Activated CD4-positive, alpha-beta T cell treated with anti-CD3 and anti-CD28 coated beads, Interleukin-2, Interleukin-4, amounts not matched to agents 100 ng/mL and 50 ng/mL, durations not matched to agents 16 hours and 8 hours (primary cell): ENCODE results near the gene ARAP3.

Experiments
- DNase-seq: peaks from one replicate; pipeline ENCODE4 v3.0.0-alpha.2; 2020; ENCODE audit warnings: low spot score

The ARAP3 gene

GRCh38 chr5:141639357-141640050, 42.5 kb downstream of the ARAP3 start:
- no peak for DNase-seq

GRCh38 chr5:141638771-141639170, 43.3 kb downstream of the ARAP3 start:
- DNase-seq: no peak

- DNase-seq: peak; percentile 70
Observed at GRCh38 chr5:141637767-141638419, 44.1 kb downstream of the ARAP3 start.

DNA sequence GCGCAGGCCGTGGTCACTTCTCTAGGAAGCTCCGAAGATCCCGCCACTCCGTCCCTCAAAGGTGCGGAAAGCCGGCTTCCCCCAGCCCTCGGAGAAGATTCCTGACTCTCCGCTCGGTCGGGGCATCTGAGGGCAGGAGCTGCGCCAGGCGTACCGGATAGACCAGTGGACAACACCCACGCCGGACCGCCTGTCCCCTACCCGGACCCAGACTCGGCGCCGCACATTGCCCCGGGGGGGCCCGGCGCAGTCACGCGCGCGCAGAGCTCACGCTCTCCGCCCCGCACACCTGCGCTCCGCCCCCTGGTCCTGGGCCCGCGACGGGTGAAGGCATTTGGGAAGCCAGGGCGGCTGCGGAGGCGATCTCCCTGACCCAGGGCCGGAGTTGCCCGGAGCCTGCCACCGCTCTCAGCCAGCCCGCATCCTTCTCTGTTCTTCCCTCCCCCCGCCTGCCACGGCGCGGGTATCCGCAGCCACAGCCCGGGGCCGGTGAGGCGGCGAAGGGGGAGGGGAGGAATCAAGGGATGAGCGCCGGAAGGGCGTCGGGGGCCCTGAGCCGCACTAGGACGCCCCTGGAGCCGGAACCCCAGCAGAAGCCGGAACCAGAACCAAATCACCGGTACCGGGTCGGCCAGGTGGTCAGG, 44.8 kb downstream of the ARAP3 start:
- peak; percentile 37 for DNase-seq

- peak; percentile 95 for DNase-seq
Observed at GRCh38 chr5:141636413-141637122, 45.5 kb downstream of the ARAP3 start, which contains the start of the genes HDAC3 and RELL2. Gene HDAC3, minus strand, starts transcription at chr5:141636849. Its CDS starts 59 bp downstream, at chr5:141636790. Gene RELL2, plus strand, starts transcription at chr5:141636997. Its CDS starts 1,229 bp downstream, at chr5:141638226.

DNA sequence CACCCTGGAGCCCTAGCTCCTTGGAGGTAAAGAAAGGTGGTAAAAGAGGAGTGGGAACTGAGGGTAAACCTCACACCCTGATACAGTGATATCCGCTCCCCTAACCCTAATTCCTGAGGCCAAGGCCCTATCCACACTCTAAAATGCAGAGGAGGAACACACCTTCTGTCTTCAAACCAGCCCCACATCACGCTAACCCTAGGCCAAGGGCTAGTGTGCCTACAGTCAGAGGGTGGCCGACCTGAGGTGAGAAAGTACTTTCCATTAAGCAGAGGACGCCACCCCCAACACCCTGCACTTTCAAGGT, 46.0 kb downstream of the ARAP3 start:
- no peak for DNase-seq

- DNase-seq: no peak
Observed at GRCh38 chr5:141635646-141636045, 46.4 kb downstream of the ARAP3 start.

DNA sequence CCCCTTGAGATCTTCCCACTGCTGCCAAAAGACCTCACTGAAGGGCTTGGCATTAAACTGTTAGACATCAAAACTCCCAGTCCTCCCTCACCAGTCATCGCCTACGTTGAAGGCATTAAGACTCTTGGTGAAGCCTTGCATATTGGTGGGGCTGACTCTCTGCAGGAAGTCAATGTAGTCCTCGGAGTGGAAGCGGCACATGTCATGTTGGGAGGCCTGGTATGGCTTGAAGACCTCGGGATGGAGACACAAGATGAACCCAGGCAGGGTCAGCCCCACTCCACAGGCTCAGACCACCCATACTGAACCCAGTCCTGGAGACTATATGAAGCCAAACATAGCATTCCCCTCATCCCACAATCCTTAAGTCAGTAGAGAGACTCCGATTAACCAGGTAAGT, 47.3 kb downstream of the ARAP3 start:
- no peak for DNase-seq

GRCh38 chr5:141633871-141634561, 48.0 kb downstream of the ARAP3 start:
- peak; percentile 43 for DNase-seq

DNA sequence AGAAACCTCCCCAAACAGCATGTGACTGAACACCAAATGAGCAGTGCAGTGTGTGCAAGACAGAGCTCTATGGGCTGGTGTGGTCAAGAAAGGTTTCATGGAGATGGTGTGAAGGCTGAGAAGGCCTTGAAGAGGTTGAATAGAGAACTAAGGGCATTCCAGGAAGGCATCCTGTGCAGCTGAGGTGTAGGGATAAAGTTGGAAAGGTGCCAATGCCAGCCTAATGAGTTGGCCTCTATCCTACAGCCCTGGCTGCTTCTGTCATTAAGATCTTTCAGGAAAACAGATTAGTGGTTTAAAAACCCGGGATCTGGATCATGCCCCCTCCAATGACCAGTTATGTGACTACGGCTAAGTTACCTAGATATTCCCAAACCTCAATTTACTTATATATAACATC, 49.4 kb downstream of the ARAP3 start:
- no peak for DNase-seq

GRCh38 chr5:141630570-141631140, 51.4 kb downstream of the ARAP3 start:
- DNase-seq: no peak

DNA sequence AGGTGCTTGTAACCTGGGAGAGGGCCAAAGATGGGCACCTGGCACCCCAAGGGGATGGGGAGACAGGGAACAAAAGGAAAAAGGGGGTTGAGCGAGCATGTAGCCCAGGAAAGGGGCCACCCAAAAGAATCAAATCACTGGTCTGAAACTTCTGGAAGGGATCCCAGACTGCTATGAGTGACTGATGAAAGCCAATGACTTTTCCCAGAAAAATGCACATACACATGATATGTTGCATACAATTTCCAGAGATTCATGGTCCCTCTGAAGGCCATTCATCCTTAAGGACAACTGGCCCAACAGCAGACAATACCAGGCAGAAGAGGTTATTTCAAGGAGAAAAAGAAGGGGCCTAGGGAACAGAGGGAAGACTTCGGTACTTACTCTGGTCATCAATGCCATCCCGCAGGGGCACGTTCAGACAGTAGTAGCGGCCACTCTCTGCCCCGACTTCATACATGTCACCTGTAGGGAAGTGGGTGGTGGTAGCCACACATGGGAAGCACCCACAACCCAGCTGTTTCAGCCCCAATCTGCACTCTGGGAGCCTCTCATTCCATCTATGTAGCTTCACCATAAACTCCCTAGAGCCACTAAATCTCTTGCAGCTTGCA, 53.7 kb downstream of the ARAP3 start:
- no peak for DNase-seq

DNA sequence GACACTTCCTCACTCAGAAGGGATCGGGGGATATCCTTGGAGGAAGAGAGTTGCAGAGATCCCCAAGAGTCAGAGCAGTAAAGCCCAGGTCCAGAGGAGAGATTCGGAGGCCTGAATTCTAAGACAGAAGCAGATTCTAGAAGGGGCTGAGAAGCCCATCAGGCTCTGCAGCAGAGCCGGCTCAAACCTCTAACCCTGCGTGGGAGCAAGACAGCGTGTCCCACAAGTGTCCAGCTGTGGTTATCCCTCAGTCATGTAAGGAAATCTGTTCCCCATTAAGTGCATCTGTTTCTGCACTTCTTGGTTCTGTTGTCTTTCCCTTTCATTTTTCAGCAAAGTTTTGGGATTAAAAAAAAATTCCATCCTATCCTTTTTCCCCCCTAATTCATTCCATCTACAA, 58.4 kb downstream of the ARAP3 start:
- DNase-seq: no peak

GRCh38 chr5:141623186-141623585, 58.8 kb downstream of the ARAP3 start:
- peak; percentile 41 for DNase-seq

GRCh38 chr5:141618804-141619554, 63.1 kb downstream of the ARAP3 start, which contains the start of gene DIAPH1:
Gene DIAPH1, minus strand, starts transcription at chr5:141619000. Its CDS starts 86 bp downstream, at chr5:141618914.
- DNase-seq: peak; percentile 98

GRCh38 chr5:141618030-141618803, 63.8 kb downstream of the ARAP3 start:
- peak; percentile 64 for DNase-seq

DNA sequence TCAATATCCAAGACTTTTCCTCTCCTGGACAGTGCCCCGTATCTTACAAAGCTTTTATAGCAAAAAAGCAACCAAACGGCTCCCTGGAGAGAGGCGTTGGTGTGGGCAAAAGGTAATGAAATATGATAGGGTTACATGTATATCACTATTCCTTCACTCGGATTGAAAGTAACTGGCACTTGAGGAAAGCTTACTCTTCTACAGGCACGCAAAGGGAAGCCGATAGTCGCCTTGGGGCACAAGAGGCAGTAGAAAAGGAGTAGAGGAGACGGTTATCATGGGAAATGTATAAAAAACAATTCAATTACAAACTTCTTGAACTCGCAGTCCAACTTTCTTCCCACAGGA, 64.4 kb downstream of the ARAP3 start:
- DNase-seq: no peak

DNA sequence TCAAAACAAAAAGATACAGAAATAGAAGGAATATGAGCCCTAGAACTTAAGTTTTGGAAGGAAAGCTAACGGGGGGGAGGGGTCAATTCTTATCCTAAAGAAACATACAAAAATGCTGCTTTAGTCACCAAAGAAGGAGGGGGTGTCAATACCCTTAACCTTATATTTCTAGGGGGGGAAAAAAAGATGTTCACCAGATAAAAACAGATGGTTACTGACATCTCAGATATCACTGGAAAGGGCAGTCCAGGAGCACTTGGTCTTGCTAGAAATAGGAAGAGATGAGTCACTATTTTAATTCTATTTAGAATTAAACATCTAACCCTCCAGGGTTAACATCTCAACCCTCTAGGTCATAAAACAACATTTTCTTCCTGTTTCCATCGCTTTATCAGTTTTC, 64.9 kb downstream of the ARAP3 start:
- no peak for DNase-seq

DNA sequence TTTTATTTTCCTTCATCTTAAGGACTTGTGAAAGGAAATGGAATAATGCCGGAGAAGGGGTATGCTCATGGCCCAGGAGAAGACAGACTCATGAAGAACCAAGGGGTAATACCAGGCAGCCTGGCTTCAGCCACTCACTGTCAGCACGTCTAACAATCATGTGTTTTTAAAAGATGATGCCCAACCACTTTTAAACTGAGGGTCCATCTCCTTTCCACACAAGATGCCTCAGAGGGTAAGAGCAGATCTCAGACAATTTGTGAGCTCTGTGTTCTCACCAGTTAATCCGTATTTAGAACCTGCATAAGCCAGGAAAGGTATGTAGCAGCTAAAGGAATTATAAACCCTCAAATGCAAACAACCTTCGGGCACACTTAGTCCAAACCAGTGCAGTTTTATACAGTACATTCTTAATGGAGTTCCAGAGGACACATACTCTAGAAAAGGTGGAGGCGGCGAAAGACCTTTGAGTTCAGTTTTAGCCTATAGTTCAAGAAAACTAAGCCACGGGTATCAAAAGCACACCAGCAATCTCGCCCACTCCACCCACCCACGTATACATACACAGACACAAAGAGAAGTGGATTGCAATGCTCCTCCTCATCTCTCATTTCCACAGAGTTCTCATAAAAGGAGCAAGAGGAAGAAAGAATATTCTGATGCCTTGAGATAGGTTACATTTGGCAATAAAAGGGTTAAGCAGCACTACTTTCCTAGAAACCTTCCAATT, 65.9 kb downstream of the ARAP3 start:
- DNase-seq: no peak
